Stomach (tissue), 9 donors: ENCODE data around the gene MT1A. TPM values are rescaled to one million over a fixed set of nuclear protein-coding genes. Genes with fewer than 3 reads are reported as not detected.

Source experiments
- DNase-seq, 2 donors: peaks; one replicate each; pipeline versions ENCODE4 v3.0.0 to v3.0.0-alpha.2; 2013 to 2019
- H3K27ac ChIP-seq, 5 donors: fragments of 200-600 bp in 4 of 5; sonication (generic) in 4 of 5; one replicate each; pipeline ENCODE4 v1.5.1; 2013 to 2019; ENCODE audit warnings: mild to moderate bottlenecking in 1 of 5, moderate library complexity in 1 of 5
- H3K27me3 ChIP-seq, 3 donors: fragments of 200-600 bp; sonication (generic); one replicate each; pipeline ENCODE4 v1.5.1; 2017 to 2019; ENCODE audit warnings: mixed run types in 1 of 3
- H3K36me3 ChIP-seq, 4 donors: fragments of 200-600 bp; sonication (generic); 1 replicate in 3 of 4; 2 replicates in 1 of 4; pipeline ENCODE4 v1.5.1; 2016 to 2019
- H3K4me1 ChIP-seq, 4 donors: fragments of 200-600 bp; sonication (generic); one replicate each; pipeline ENCODE4 v1.5.1; 2016 to 2019
- H3K4me3 ChIP-seq, 4 donors: fragments of 200-600 bp; sonication (generic) in 3 of 4; one replicate each; pipeline ENCODE4 v1.5.1; 2016 to 2019; ENCODE audit warnings: mild to moderate bottlenecking in 1 of 4
- H3K9me3 ChIP-seq, 4 donors: fragments of 200-600 bp; sonication (generic); one replicate each; pipeline ENCODE4 v1.5.1; 2016 to 2019
- EP300 ChIP-seq: sonication (generic); formaldehyde crosslinking; IDR thresholded peaks from one replicate; pipeline ENCODE4 v1.6.1; 2017; ENCODE audit warnings: antibody characterized with exemption
- POLR2A ChIP-seq, 4 donors: fragments of 450-650 bp; IDR thresholded peaks; one replicate each; pipeline ENCODE4 v1.6.1; 2016; ENCODE audit warnings: antibody characterized with exemption in 4 of 4, control low read depth in 2 of 4, mild to moderate bottlenecking in 1 of 4, moderate library complexity in 1 of 4
- POLR2AphosphoS5 ChIP-seq, 3 donors: sonication (generic); formaldehyde crosslinking; IDR thresholded peaks; one replicate each; pipeline ENCODE4 v1.6.1; 2016; ENCODE audit warnings: antibody characterized with exemption in 3 of 3
- WGBS, 5 donors: extraction: QIAGEN DNeasy Blood & Tissue Kit in 3 of 5; methylation state at CpG; one replicate each; pipeline versions ENCODE4 v1.1.5 to v1.1.7; 2013 to 2018; 5-methylcytosine and 5-hydroxymethylcytosine counted together
- intact Hi-C: fragments of 100-400 bp; cut with DNase I; formaldehyde crosslinking; loops from one replicate; pipeline ENCODE4 v1.15.1; 2023; ENCODE audit warnings: low total_unique reads
- polyA plus RNA-seq, 3 donors: library from polyadenylated mRNA; stranded (reverse); fragments of 200-250 nt; gene quantifications; one replicate each; pipeline ENCODE4 v1.2.3, GENCODE V29; 2013
- total RNA-seq, 5 donors: library from RNA; depleted of rRNA; stranded (reverse); fragments of >200 nt; gene quantifications; one replicate each; pipeline versions ENCODE4 v1.1.0 to v1.2.3, GENCODE V29; 2014 to 2016
- TF ChIP-seq, protein P1 (sequence below), 7 experiments: fragments of 450-650 bp in 4 of 7; fragments of 200-600 bp in 3 of 7; sonication (generic) in 3 of 7; IDR thresholded peaks; one replicate each; pipeline ENCODE4 v1.5.1; 2016 to 2019; ENCODE audit warnings: antibody characterized with exemption in 7 of 7, control low read depth in 2 of 7, mild to moderate bottlenecking in 1 of 7
- donor health status: healthy with polysubstance abuse.
- donor health status: Bipolar disorder and iron deficiency.
- donor health status: healthy.

Gene MT1A
- total and polyA plus RNA-seq, 8 donors, result 3.3 to 185 (median 56.7) TPM; not detected in 1

GRCh38 chr16:56640076-56640475 is 1.6 kb downstream of the MT1A start:
- TF ChIP-seq POLR2AphosphoS5 (IDR thresholded peaks at IDR 0.05), result no peak
- no peak for TF ChIP-seq EP300
- TF ChIP-seq POLR2A (IDR thresholded peaks at IDR 0.05), result no peak
- DNase-seq, result no peak
- Histone ChIP-seq H3K36me3 (no peaks in the 10 kb centered on the region), H3K27me3 (peaks cover 0 to 84% (median 14%) of the 10 kb centered on the region in 3 donors), H3K4me3 (no peak overlapping the region), H3K27ac (no peak overlapping the region), H3K4me1 (peaks cover 28 to 62% (median 52%) of the 10 kb centered on the region in 4 donors), H3K9me3 (no peaks in the 10 kb centered on the region)
- intact Hi-C loops, result no loop called here
- 85 to 100% (median 95%) methylated on average over 1 of the region's 1 CpG for WGBS, 5 donors

DNA sequence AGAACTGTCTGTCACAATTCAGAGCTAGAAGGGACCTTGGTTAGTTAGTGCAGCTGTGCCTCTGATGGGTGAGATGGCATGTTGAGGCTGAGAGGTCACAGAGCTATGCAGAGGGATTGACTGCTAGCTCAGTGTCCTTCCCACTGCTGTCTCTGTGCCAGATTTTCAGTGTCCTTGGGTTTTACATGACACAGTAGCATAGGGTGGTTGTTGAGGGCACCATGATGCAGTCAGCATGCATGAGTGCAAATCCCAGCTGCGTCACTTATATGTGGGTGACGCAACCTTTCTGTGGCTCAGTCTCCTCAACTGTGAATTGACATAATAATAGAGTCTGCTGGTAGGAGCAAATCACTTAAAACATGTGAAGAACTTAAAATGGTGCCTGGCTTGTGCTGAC is 2.7 kb downstream of the MT1A start:
- H3K27ac ChIP-seq, result no peak overlapping the region
- 91 to 100% (median 95%) methylated on average over 2 of the region's 2 CpGs for WGBS, 5 donors
- no peak for TF ChIP-seq EP300
- no peak for TF ChIP-seq POLR2AphosphoS5 (IDR thresholded peaks at IDR 0.05)
- no peak for TF ChIP-seq POLR2A (IDR thresholded peaks at IDR 0.05)
- TF ChIP-seq, protein P1, sequence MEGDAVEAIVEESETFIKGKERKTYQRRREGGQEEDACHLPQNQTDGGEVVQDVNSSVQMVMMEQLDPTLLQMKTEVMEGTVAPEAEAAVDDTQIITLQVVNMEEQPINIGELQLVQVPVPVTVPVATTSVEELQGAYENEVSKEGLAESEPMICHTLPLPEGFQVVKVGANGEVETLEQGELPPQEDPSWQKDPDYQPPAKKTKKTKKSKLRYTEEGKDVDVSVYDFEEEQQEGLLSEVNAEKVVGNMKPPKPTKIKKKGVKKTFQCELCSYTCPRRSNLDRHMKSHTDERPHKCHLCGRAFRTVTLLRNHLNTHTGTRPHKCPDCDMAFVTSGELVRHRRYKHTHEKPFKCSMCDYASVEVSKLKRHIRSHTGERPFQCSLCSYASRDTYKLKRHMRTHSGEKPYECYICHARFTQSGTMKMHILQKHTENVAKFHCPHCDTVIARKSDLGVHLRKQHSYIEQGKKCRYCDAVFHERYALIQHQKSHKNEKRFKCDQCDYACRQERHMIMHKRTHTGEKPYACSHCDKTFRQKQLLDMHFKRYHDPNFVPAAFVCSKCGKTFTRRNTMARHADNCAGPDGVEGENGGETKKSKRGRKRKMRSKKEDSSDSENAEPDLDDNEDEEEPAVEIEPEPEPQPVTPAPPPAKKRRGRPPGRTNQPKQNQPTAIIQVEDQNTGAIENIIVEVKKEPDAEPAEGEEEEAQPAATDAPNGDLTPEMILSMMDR (IDR thresholded peaks at IDR 0.05), result no peak

DNA sequence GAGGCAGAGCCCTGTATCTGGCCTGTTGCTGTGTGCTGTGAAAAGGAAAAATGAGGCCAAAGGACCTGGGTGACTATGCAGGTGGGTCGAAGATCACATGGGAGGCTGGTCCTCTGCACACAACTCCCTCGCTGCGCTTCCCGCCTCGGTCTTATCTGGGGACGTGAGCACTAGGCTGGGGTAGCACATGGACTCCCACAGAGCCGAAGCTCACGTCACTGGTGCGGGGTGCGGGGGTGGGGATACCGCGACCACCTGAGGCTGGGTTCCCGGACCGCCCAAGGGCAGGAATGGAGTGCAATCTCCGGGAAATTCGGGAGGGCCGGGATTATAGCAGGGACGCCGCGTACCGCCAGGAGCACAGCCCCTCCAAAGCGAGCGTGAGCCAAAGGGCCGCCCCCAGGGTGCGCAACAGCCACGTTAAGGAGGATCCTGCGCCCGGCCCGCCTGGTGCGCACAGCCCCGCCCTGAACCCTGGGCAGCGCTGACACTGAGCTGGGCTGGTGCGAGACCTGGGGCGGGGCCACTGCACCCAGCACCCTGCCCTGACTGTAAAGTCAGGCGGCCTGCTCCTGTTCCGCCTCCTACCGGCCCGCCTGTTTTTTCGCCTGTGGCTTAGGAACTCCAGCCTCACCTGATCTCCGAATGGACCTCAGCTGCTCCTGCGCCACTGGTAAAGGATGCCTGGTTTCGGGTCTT is 4.8 kb downstream of the MT1A start:
- peak overlapping the region; percentile 33 to 47 (median 41) for H3K4me3 ChIP-seq
- 3 to 10% (median 4%) methylated on average over 29 to 42 of the region's 42 CpGs for whole genome bisulfite sequencing, 5 donors

More for the DNA sequence above, 2.7 kb downstream of the MT1A start:
- DNase-seq, result no peak
- Histone ChIP-seq H3K9me3 (no peaks in the 10 kb centered on the region), H3K27me3 (peaks cover 0 to 84% (median 8%) of the 10 kb centered on the region in 3 donors), H3K4me3 (no peak overlapping the region), H3K36me3 (no peaks in the 10 kb centered on the region), H3K4me1 (peaks cover 23 to 52% (median 44%) of the 10 kb centered on the region in 4 donors)
- intact Hi-C loops, result no loop called here

GRCh38 chr16:56643833-56644232 is 5.4 kb downstream of the MT1A start:
- Histone ChIP-seq H3K36me3 (no peaks in the 10 kb centered on the region), H3K4me3 (peak overlapping the region; percentile 33 to 47 (median 41)), H3K4me1 (peaks cover 18 to 38% (median 31%) of the 10 kb centered on the region in 4 donors), H3K27me3 (peaks cover 0 to 83% (median 10%) of the 10 kb centered on the region in 3 donors), H3K27ac (peak overlapping the region in 3 of 5 donors; percentile 69 to 80 (median 74)), H3K9me3 (no peaks in the 10 kb centered on the region)
- TF ChIP-seq, protein P1 (IDR thresholded peaks at IDR 0.05), result no peak
- TF ChIP-seq POLR2AphosphoS5 (IDR thresholded peaks at IDR 0.05) (no peak), POLR2A (IDR thresholded peaks at IDR 0.05) (no peak), EP300 (no peak)
- no peak for DNase-seq
- WGBS, 5 donors, result 26 to 54% (median 35%) methylated on average over 5 of the region's 5 CpGs
- intact Hi-C loops, result no loop called here

More for the DNA sequence above, 4.8 kb downstream of the MT1A start:
- H3K36me3 ChIP-seq, result no peaks in the 10 kb centered on the region
- no peak for TF ChIP-seq POLR2A (IDR thresholded peaks at IDR 0.05)
- TF ChIP-seq, protein P1 (IDR thresholded peaks at IDR 0.05), result peak in 4 of 7 experiments; percentile 17 to 58 (median 42)
- peak; percentile 61 for TF ChIP-seq EP300
- peak in 1 of 3 donors; percentile 78 for TF ChIP-seq POLR2AphosphoS5 (IDR thresholded peaks at IDR 0.05)
- intact Hi-C loops, result no loop called here
- peaks cover 23 to 44% (median 37%) of the 10 kb centered on the region in 4 donors for H3K4me1 ChIP-seq
- H3K27ac ChIP-seq, result peak overlapping the region; percentile 65 to 80 (median 74)
- peaks cover 0 to 83% (median 14%) of the 10 kb centered on the region in 3 donors for H3K27me3 ChIP-seq
- H3K9me3 ChIP-seq, result no peaks in the 10 kb centered on the region
- DNase-seq, result peak; percentile 89 to 90

GRCh38 chr16:56645311-56645710 is 6.8 kb downstream of the MT1A start:
- H3K4me1 ChIP-seq, result peaks cover 11 to 41% (median 21%) of the 10 kb centered on the region in 4 donors
- no peaks in the 10 kb centered on the region for H3K36me3 ChIP-seq
- no peak overlapping the region for H3K27ac ChIP-seq
- intact Hi-C loops, result no loop called here
- WGBS, 5 donors, result 83 to 92% (median 87%) methylated on average over 1 of the region's 1 CpG
- TF ChIP-seq EP300 (no peak), POLR2A (IDR thresholded peaks at IDR 0.05) (no peak), POLR2AphosphoS5 (IDR thresholded peaks at IDR 0.05) (no peak)
- TF ChIP-seq, protein P1 (IDR thresholded peaks at IDR 0.05), result no peak
- peaks cover 0 to 79% (median 10%) of the 10 kb centered on the region in 3 donors for H3K27me3 ChIP-seq
- no peaks in the 10 kb centered on the region for H3K9me3 ChIP-seq
- no peak overlapping the region for H3K4me3 ChIP-seq
- no peak for DNase-seq
